Mucosa of stomach (tissue), 1 donor: ENCODE data around the gene GGACT.
"Not testable (repeated sequence)": the region's sequence is repeated elsewhere in the genome, so short reads cannot be mapped to it uniquely, and the experiment has no call there.

Experiments used
- H3K27me3 ChIP-seq: one replicate; pipeline ENCODE4 v1.7.0; 2013; ENCODE audit warnings: mild to moderate bottlenecking, low read length; ENCODE audit not compliant: control insufficient read depth, insufficient read depth
- H3K36me3 ChIP-seq: one replicate; pipeline ENCODE4 v1.7.0; 2013; ENCODE audit warnings: low read length; ENCODE audit not compliant: control insufficient read depth, insufficient read depth
- H3K4me1 ChIP-seq: one replicate; pipeline ENCODE4 v1.7.0; 2013; ENCODE audit warnings: mild to moderate bottlenecking, low read length; ENCODE audit not compliant: control insufficient read depth, insufficient read depth
- H3K4me3 ChIP-seq: one replicate; pipeline ENCODE4 v1.7.0; 2013; ENCODE audit warnings: low read length
- H3K9ac ChIP-seq: one replicate; pipeline ENCODE4 v1.7.0; 2013; ENCODE audit warnings: mild to moderate bottlenecking, low read length, moderate library complexity
- H3K9me3 ChIP-seq: one replicate; pipeline ENCODE4 v1.7.0; 2013; ENCODE audit warnings: mild to moderate bottlenecking, low read length, moderate library complexity; ENCODE audit not compliant: control insufficient read depth
- donor health status: Pancreatic carcinoma.

GGACT gene

GRCh38 chr13:100525453-100526317 lies 62.9 kb downstream of the GGACT start:
- Histone ChIP-seq H3K4me3 (no peak overlapping the region), H3K36me3 (no peaks in the 10 kb centered on the region), H3K9me3 (no peaks in the 10 kb centered on the region), H3K9ac (no peak overlapping the region), H3K4me1 (no peaks in the 10 kb centered on the region), H3K27me3 (no peaks in the 10 kb centered on the region)

- H3K4me1 ChIP-seq, H3K9ac ChIP-seq, H3K9me3 ChIP-seq, H3K4me3 ChIP-seq, H3K27me3 ChIP-seq, H3K36me3 ChIP-seq: not testable (repeated sequence)
Measured at GRCh38 chr13:100524688-100525087, 63.9 kb downstream of the GGACT start.

- H3K4me3 ChIP-seq, result no peak overlapping the region
- H3K9ac ChIP-seq, result no peak overlapping the region
- H3K9me3 ChIP-seq, result no peaks in the 10 kb centered on the region
- no peaks in the 10 kb centered on the region for H3K4me1 ChIP-seq
- H3K36me3 ChIP-seq, result no peaks in the 10 kb centered on the region
- H3K27me3 ChIP-seq, result no peaks in the 10 kb centered on the region
Measured at GRCh38 chr13:100523981-100524386, 64.6 kb downstream of the GGACT start.

GRCh38 chr13:100523411-100523810 lies 65.2 kb downstream of the GGACT start:
- no peaks in the 10 kb centered on the region for H3K27me3 ChIP-seq
- H3K9ac ChIP-seq, result no peak overlapping the region
- no peaks in the 10 kb centered on the region for H3K36me3 ChIP-seq
- H3K4me3 ChIP-seq, result no peak overlapping the region
- H3K4me1 ChIP-seq, result no peaks in the 10 kb centered on the region
- H3K9me3 ChIP-seq, result no peaks in the 10 kb centered on the region

GRCh38 chr13:100522618-100523309 lies 65.8 kb downstream of the GGACT start:
- no peak overlapping the region for H3K4me3 ChIP-seq
- no peaks in the 10 kb centered on the region for H3K27me3 ChIP-seq
- H3K4me1 ChIP-seq, result no peaks in the 10 kb centered on the region
- H3K36me3 ChIP-seq, result no peaks in the 10 kb centered on the region
- H3K9ac ChIP-seq, result no peak overlapping the region
- no peaks in the 10 kb centered on the region for H3K9me3 ChIP-seq

GRCh38 chr13:100521851-100522617 lies 66.6 kb downstream of the GGACT start:
- no peaks in the 10 kb centered on the region for H3K36me3 ChIP-seq
- H3K9ac ChIP-seq, result no peak overlapping the region
- H3K27me3 ChIP-seq, result no peaks in the 10 kb centered on the region
- no peaks in the 10 kb centered on the region for H3K9me3 ChIP-seq
- H3K4me1 ChIP-seq, result no peaks in the 10 kb centered on the region
- no peak overlapping the region for H3K4me3 ChIP-seq

GRCh38 chr13:100520936-100521850 lies 67.4 kb downstream of the GGACT start:
- Histone ChIP-seq H3K4me3 (no peak overlapping the region), H3K36me3 (no peaks in the 10 kb centered on the region), H3K9ac (no peak overlapping the region), H3K27me3 (no peaks in the 10 kb centered on the region), H3K4me1 (peaks cover 6% of the 10 kb centered on the region), H3K9me3 (no peaks in the 10 kb centered on the region)

- no peaks in the 10 kb centered on the region for H3K27me3 ChIP-seq
- no peak overlapping the region for H3K9ac ChIP-seq
- no peaks in the 10 kb centered on the region for H3K36me3 ChIP-seq
- H3K4me1 ChIP-seq, result peaks cover 6% of the 10 kb centered on the region
- H3K9me3 ChIP-seq, result no peaks in the 10 kb centered on the region
- no peak overlapping the region for H3K4me3 ChIP-seq
Measured at GRCh38 chr13:100519626-100520025, 69.0 kb downstream of the GGACT start.

GRCh38 chr13:100518394-100519062 lies 70.1 kb downstream of the GGACT start:
- no peaks in the 10 kb centered on the region for H3K27me3 ChIP-seq
- H3K4me3 ChIP-seq, result no peak overlapping the region
- H3K36me3 ChIP-seq, result no peaks in the 10 kb centered on the region
- peaks cover 6% of the 10 kb centered on the region for H3K4me1 ChIP-seq
- H3K9ac ChIP-seq, result no peak overlapping the region
- no peaks in the 10 kb centered on the region for H3K9me3 ChIP-seq

- Histone ChIP-seq H3K9me3 (no peaks in the 10 kb centered on the region), H3K4me3 (no peak overlapping the region), H3K36me3 (no peaks in the 10 kb centered on the region), H3K27me3 (no peaks in the 10 kb centered on the region), H3K4me1 (peaks cover 6% of the 10 kb centered on the region), H3K9ac (peak overlapping the region; percentile 15)
Measured at GRCh38 chr13:100517728-100518127, 70.9 kb downstream of the GGACT start.

GRCh38 chr13:100517135-100517534 lies 71.5 kb downstream of the GGACT start:
- no peaks in the 10 kb centered on the region for H3K36me3 ChIP-seq
- peaks cover 6% of the 10 kb centered on the region for H3K4me1 ChIP-seq
- no peaks in the 10 kb centered on the region for H3K9me3 ChIP-seq
- H3K9ac ChIP-seq, result peak overlapping the region; percentile 15
- no peaks in the 10 kb centered on the region for H3K27me3 ChIP-seq
- no peak overlapping the region for H3K4me3 ChIP-seq
